GM12878 (cell line): ENCODE results near the gene MRNIP. TPM values are rescaled to one million over a fixed set of nuclear protein-coding genes. Genes with fewer than 3 reads are reported as not detected.

ENCODE experiments used
- E2F8 ChIP-seq: fragments of 450-650 bp; IDR thresholded peaks from 2 replicates; pipeline ENCODE4 v1.6.1; 2018; ENCODE audit warnings: mild to moderate bottlenecking, low read depth, moderate library complexity; ENCODE audit not compliant: partially characterized antibody
- PML ChIP-seq: IDR thresholded peaks from 2 replicates; pipeline ENCODE4 v1.6.1; 2012; ENCODE audit warnings: low read length, inconsistent platforms
- RUNX3 ChIP-seq: IDR thresholded peaks from 2 replicates; pipeline ENCODE4 v1.6.1; 2012; ENCODE audit warnings: low read length, inconsistent platforms
- TARDBP ChIP-seq: IDR thresholded peaks from 2 replicates; pipeline ENCODE4 v1.6.1; 2016; ENCODE audit warnings: borderline replicate concordance
- USF2 ChIP-seq: IDR thresholded peaks from 2 replicates; pipeline ENCODE4 v1.6.1; 2011; ENCODE audit warnings: low read depth, low read length, improper control_type of control experiment, borderline replicate concordance
- WRNIP1 ChIP-seq: IDR thresholded peaks from 2 replicates; pipeline ENCODE4 v1.6.1; 2011; ENCODE audit warnings: low read depth, low read length, improper control_type of control experiment, borderline replicate concordance
- ZBTB40 ChIP-seq: fragments of 450-650 bp; IDR thresholded peaks from 2 replicates; pipeline ENCODE4 v1.6.1; 2016; ENCODE audit warnings: mild to moderate bottlenecking, moderate library complexity, borderline replicate concordance
- ZNF24 ChIP-seq: fragments of 450-650 bp; IDR thresholded peaks from 2 replicates; pipeline ENCODE4 v1.6.1; 2017; ENCODE audit warnings: antibody characterized with exemption, mild to moderate bottlenecking
- polyA plus RNA-seq, 11 experiments: library from polyadenylated mRNA; depleted of rRNA in 4 of 11; unstranded in 6 of 11; stranded (reverse) in 5 of 11; fragments of >200 nt; fragmentation: Nextera tagmentation in 4 of 11; fragmentation: Illumina TruSeq in 1 of 11; extraction: Ambion mirVana in 4 of 11; extraction: Trizol in 1 of 11; gene quantifications; 1 replicate in 1 of 11; 2 replicates in 10 of 11; pipeline versions ENCODE4 v1.2.1 to v1.2.3, GENCODE V29; 2011 to 2016; ENCODE audit warnings: inconsistent platforms in 2 of 11, missing spikeins in 2 of 11, low read depth in 1 of 11
- total RNA-seq, 4 experiments: library from RNA; depleted of rRNA in 3 of 4; stranded (reverse); fragments of >200 nt in 3 of 4; fragmentation: Illumina TruSeq in 1 of 4; extraction: Trizol in 1 of 4; gene quantifications; 2 replicates each; pipeline versions ENCODE4 v1.2.1 to v1.2.3, GENCODE V29; 2013 to 2021

The MRNIP gene
- total and polyA plus RNA-seq, 10 of the 15 experiments (the other 5 are each of a cell fraction or from before 2014, with no cell fraction given), result 2.4 to 30.4 (median 13.1) TPM

GRCh38 chr5:179820127-179820482, 38.5 kb downstream of the MRNIP start (continued):
- TF ChIP-seq ZBTB40 (no peak; the same call in 1 of the 2 replicates), PML (no peak), E2F8 (no peak), ZNF24 (no peak), WRNIP1 (no peak), USF2 (no peak), RUNX3 (no peak), TARDBP (no peak)
- TF ChIP-seq, all 136 proteins: peak for 0
